Measurements from ENCODE around the gene PKD2L2. TPM values are rescaled to one million over a fixed set of nuclear protein-coding genes. Genes with fewer than 3 reads are reported as not detected.

PKD2L2 gene
- polyA plus RNA-seq, 3 donors, result 0.08 TPM; not detected in 2

DNA sequence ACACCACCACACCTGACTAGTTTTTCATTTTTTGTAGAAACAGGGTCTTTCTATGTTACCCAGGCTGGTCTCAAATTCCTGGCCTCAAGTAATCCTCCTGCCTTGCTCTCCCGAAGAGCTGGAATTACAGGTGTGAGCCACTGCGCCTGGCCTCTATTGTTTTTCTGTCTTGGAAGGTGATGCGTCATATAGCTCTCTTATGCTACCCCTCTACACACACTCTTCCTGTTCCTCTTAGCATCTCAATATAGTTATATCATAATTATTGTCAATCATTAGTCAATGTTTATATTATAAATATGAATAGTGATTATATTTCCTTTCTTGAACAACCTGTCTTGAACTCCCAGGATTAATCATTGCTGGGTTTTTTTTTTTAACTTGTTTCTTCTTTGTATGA, 7.3 kb downstream of the PKD2L2 start:
- no peaks in the 10 kb centered on the region for H3K79me2 ChIP-seq (ENCODE audit: insufficient read depth, low read length)
- TF ChIP-seq, protein P1, sequence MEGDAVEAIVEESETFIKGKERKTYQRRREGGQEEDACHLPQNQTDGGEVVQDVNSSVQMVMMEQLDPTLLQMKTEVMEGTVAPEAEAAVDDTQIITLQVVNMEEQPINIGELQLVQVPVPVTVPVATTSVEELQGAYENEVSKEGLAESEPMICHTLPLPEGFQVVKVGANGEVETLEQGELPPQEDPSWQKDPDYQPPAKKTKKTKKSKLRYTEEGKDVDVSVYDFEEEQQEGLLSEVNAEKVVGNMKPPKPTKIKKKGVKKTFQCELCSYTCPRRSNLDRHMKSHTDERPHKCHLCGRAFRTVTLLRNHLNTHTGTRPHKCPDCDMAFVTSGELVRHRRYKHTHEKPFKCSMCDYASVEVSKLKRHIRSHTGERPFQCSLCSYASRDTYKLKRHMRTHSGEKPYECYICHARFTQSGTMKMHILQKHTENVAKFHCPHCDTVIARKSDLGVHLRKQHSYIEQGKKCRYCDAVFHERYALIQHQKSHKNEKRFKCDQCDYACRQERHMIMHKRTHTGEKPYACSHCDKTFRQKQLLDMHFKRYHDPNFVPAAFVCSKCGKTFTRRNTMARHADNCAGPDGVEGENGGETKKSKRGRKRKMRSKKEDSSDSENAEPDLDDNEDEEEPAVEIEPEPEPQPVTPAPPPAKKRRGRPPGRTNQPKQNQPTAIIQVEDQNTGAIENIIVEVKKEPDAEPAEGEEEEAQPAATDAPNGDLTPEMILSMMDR (IDR thresholded peaks at IDR 0.05), result no peak
- intact Hi-C loops (cut with micrococcal nuclease), result no loop called here
- H3K4me1 ChIP-seq (ENCODE audit: control insufficient read depth in 1 of 2, insufficient read depth in 2 of 2, low read length in 2 of 2), result no peaks in the 10 kb centered on the region
- no peak overlapping the region for H3K9ac ChIP-seq (ENCODE audit: insufficient read depth, low read length, poor library complexity, severe bottlenecking)
- H3K4me2 ChIP-seq (replicated peaks; ENCODE audit: extremely low read depth, low read length, poor library complexity, severe bottlenecking), result no peak overlapping the region
- H3K27ac Mint-ChIP-seq, result peak overlapping the region in 1 of 7 donors; percentile 46
- H3K4me3 Mint-ChIP-seq, result no peak overlapping the region
- H3K27me3 ChIP-seq (ENCODE audit: control insufficient read depth in 2 of 2, insufficient read depth in 2 of 2, low read length in 2 of 2), result no peaks in the 10 kb centered on the region
- H3K27me3 Mint-ChIP-seq (ENCODE audit: low read depth in 3 of 3), result peaks cover 0 to 3% (median 0%) of the 10 kb centered on the region in 3 donors
- no peak for DNase-seq
- no peak overlapping the region for H3K27ac ChIP-seq (ENCODE audit: low read depth in 1 of 2, low read length in 2 of 2)
- no peaks in the 10 kb centered on the region for H3K9me3 ChIP-seq (replicated peaks in 1 of 2; ENCODE audit: control insufficient read depth in 1 of 2, insufficient read depth in 1 of 2, low read length in 2 of 2)
- peaks cover 13% of the 10 kb centered on the region for H3K4me1 Mint-ChIP-seq
- no peak overlapping the region for H3K4me3 ChIP-seq (replicated peaks in 1 of 3; ENCODE audit: low read depth in 2 of 3, low read length in 3 of 3)
- no peaks in the 10 kb centered on the region for H3K36me3 ChIP-seq (replicated peaks in 1 of 2; ENCODE audit: control insufficient read depth in 1 of 2, insufficient read depth in 2 of 2, low read length in 2 of 2)
- H4K20me1 ChIP-seq (ENCODE audit: insufficient read depth, low read length), result no peaks in the 10 kb centered on the region
- WGBS (ENCODE audit: insufficient coverage), result 100% methylated on average over 1 of the region's 3 CpGs
- H3K36me3 Mint-ChIP-seq, result no peaks in the 10 kb centered on the region
- no peak overlapping the region for H2AFZ ChIP-seq (ENCODE audit: insufficient read depth, low read depth, low read length, poor library complexity, severe bottlenecking)
- H3K9me3 Mint-ChIP-seq, result no peaks in the 10 kb centered on the region

DNA sequence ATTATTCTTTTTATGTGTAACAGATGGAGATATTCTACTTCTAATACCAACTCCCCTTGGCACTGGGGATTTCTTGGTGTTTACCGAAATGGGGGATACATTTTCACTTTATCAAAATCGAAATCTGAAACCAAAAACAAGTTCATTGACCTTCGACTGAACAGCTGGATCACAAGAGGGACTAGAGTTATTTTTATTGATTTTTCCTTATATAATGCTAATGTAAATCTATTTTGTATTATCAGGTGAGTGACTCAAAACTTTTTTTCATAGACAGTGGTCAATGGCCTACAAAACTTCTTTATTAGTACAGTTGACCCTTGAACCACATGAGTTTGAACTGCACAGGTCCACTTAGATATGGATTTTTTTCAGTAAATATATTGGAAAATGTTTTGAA, 10.2 kb downstream of the PKD2L2 start:
- WGBS (ENCODE audit: insufficient coverage), result no CpG with 5 or more reads among the region's 3 CpGs
- Histone ChIP-seq H3K9me3 (replicated peaks in 1 of 2; ENCODE audit: control insufficient read depth in 1 of 2, insufficient read depth in 1 of 2, low read length in 2 of 2) (no peaks in the 10 kb centered on the region), H3K79me2 (ENCODE audit: insufficient read depth, low read length) (no peaks in the 10 kb centered on the region), H2AFZ (ENCODE audit: insufficient read depth, low read depth, low read length, poor library complexity, severe bottlenecking) (no peak overlapping the region), H3K4me1 (ENCODE audit: control insufficient read depth in 1 of 2, insufficient read depth in 2 of 2, low read length in 2 of 2) (no peaks in the 10 kb centered on the region), H4K20me1 (ENCODE audit: insufficient read depth, low read length) (no peaks in the 10 kb centered on the region), H3K9ac (ENCODE audit: insufficient read depth, low read length, poor library complexity, severe bottlenecking) (no peak overlapping the region), H3K27me3 (ENCODE audit: control insufficient read depth in 2 of 2, insufficient read depth in 2 of 2, low read length in 2 of 2) (no peaks in the 10 kb centered on the region), H3K27ac (ENCODE audit: low read depth in 1 of 2, low read length in 2 of 2) (no peak overlapping the region), H3K4me2 (replicated peaks; ENCODE audit: extremely low read depth, low read length, poor library complexity, severe bottlenecking) (no peak overlapping the region), H3K36me3 (replicated peaks in 1 of 2; ENCODE audit: control insufficient read depth in 1 of 2, insufficient read depth in 2 of 2, low read length in 2 of 2) (no peaks in the 10 kb centered on the region), H3K4me3 (replicated peaks in 1 of 3; ENCODE audit: low read depth in 2 of 3, low read length in 3 of 3) (no peak overlapping the region)
- Mint-ChIP-seq H3K27me3 (ENCODE audit: low read depth in 3 of 3) (peaks cover 0 to 2% (median 0%) of the 10 kb centered on the region in 3 donors), H3K36me3 (no peaks in the 10 kb centered on the region), H3K4me3 (no peak overlapping the region), H3K27ac (no peak overlapping the region), H3K9me3 (no peaks in the 10 kb centered on the region), H3K4me1 (peaks cover 13% of the 10 kb centered on the region)
- no peak for DNase-seq
- intact Hi-C loops (cut with micrococcal nuclease), result no loop called here
- TF ChIP-seq, protein P1 (IDR thresholded peaks at IDR 0.05), result no peak

Data from CD14-positive monocyte (primary cell).